ENCODE results near the gene ECEL1. TPM values are rescaled to one million over a fixed set of nuclear protein-coding genes. Genes with fewer than 3 reads are reported as not detected.

The ECEL1 gene
- total and polyA plus RNA-seq, 2 experiments from 2014 or later = 6.7 to 17.5 TPM

- Histone ChIP-seq H3K4me2 (no peak overlapping the region), H3K79me2 (replicated peaks; ENCODE audit: insufficient read depth) (no peaks in the 10 kb centered on the region), H3K27ac (ENCODE audit: low read depth) (no peak overlapping the region), H3F3A (replicated peaks; ENCODE audit: low read depth) (0 out of 2 replicates have a peak, but pooled peaks cover 5% of the 10 kb centered on the region), H2AFZ (no peak overlapping the region), H3K27me3 (ENCODE audit: insufficient read depth) (peaks cover 29% of the 10 kb centered on the region), H3K36me3 (ENCODE audit: insufficient read depth) (no peaks in the 10 kb centered on the region), H3K9me2 (ENCODE audit: insufficient read depth) (no peaks in the 10 kb centered on the region), H3K4me3 (no peak overlapping the region), H3K4me1 (ENCODE audit: insufficient read depth) (no peaks in the 10 kb centered on the region; the same call in 1 of the 2 replicates), H4K20me1 (replicated peaks; ENCODE audit: insufficient read depth) (no peaks in the 10 kb centered on the region)
- ATAC-seq (no peak), DNase-seq (ENCODE audit: low spot score) (no peak)
- Mint-ChIP-seq H3K9me3 (no peaks in the 10 kb centered on the region), H3K4me1 (peaks cover 19% of the 10 kb centered on the region), H3K27me3 (ENCODE audit: insufficient read depth, low read depth, poor library complexity) (peaks cover 25% of the 10 kb centered on the region), H3K4me3 (no peak overlapping the region), H3K36me3 (ENCODE audit: low read depth) (no peaks in the 10 kb centered on the region), H3K27ac (no peak overlapping the region)
- TF ChIP-seq, protein P1, sequence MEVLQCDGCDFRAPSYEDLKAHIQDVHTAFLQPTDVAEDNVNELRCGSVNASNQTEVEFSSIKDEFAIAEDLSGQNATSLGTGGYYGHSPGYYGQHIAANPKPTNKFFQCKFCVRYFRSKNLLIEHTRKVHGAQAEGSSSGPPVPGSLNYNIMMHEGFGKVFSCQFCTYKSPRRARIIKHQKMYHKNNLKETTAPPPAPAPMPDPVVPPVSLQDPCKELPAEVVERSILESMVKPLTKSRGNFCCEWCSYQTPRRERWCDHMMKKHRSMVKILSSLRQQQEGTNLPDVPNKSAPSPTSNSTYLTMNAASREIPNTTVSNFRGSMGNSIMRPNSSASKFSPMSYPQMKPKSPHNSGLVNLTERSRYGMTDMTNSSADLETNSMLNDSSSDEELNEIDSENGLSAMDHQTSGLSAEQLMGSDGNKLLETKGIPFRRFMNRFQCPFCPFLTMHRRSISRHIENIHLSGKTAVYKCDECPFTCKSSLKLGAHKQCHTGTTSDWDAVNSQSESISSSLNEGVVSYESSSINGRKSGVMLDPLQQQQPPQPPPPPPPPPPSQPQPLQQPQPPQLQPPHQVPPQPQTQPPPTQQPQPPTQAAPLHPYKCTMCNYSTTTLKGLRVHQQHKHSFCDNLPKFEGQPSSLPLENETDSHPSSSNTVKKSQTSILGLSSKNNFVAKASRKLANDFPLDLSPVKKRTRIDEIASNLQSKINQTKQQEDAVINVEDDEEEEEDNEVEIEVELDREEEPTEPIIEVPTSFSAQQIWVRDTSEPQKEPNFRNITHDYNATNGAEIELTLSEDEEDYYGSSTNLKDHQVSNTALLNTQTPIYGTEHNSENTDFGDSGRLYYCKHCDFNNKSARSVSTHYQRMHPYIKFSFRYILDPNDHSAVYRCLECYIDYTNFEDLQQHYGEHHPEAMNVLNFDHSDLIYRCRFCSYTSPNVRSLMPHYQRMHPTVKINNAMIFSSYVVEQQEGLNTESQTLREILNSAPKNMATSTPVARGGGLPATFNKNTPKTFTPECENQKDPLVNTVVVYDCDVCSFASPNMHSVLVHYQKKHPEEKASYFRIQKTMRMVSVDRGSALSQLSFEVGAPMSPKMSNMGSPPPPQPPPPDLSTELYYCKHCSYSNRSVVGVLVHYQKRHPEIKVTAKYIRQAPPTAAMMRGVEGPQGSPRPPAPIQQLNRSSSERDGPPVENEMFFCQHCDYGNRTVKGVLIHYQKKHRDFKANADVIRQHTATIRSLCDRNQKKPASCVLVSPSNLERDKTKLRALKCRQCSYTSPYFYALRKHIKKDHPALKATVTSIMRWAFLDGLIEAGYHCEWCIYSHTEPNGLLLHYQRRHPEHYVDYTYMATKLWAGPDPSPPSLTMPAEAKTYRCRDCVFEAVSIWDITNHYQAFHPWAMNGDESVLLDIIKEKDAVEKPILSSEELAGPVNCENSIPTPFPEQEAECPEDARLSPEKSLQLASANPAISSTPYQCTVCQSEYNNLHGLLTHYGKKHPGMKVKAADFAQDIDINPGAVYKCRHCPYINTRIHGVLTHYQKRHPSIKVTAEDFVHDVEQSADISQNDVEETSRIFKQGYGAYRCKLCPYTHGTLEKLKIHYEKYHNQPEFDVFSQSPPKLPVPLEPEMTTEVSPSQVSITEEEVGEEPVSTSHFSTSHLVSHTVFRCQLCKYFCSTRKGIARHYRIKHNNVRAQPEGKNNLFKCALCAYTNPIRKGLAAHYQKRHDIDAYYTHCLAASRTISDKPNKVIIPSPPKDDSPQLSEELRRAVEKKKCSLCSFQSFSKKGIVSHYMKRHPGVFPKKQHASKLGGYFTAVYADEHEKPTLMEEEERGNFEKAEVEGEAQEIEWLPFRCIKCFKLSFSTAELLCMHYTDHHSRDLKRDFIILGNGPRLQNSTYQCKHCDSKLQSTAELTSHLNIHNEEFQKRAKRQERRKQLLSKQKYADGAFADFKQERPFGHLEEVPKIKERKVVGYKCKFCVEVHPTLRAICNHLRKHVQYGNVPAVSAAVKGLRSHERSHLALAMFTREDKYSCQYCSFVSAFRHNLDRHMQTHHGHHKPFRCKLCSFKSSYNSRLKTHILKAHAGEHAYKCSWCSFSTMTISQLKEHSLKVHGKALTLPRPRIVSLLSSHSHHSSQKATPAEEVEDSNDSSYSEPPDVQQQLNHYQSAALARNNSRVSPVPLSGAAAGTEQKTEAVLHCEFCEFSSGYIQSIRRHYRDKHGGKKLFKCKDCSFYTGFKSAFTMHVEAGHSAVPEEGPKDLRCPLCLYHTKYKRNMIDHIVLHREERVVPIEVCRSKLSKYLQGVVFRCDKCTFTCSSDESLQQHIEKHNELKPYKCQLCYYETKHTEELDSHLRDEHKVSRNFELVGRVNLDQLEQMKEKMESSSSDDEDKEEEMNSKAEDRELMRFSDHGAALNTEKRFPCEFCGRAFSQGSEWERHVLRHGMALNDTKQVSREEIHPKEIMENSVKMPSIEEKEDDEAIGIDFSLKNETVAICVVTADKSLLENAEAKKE (CRISPR knock-in tag; IDR thresholded peaks at IDR 0.05) = no peak
- no peak for TF ChIP-seq STAT1 (IDR thresholded peaks at IDR 0.05; ENCODE audit: unreplicated experiment)
- TF ChIP-seq EZH2 (IDR thresholded peaks at IDR 0.05; ENCODE audit: low read depth, unreplicated experiment) = no peak
- TF ChIP-seq, protein P2, sequence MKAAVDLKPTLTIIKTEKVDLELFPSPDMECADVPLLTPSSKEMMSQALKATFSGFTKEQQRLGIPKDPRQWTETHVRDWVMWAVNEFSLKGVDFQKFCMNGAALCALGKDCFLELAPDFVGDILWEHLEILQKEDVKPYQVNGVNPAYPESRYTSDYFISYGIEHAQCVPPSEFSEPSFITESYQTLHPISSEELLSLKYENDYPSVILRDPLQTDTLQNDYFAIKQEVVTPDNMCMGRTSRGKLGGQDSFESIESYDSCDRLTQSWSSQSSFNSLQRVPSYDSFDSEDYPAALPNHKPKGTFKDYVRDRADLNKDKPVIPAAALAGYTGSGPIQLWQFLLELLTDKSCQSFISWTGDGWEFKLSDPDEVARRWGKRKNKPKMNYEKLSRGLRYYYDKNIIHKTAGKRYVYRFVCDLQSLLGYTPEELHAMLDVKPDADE (IDR thresholded peaks at IDR 0.05) = no peak
- TF ChIP-seq JUNB (IDR thresholded peaks at IDR 0.05; ENCODE audit: unreplicated experiment) = no peak
- TF ChIP-seq CREB1 (CRISPR knock-in tag; IDR thresholded peaks at IDR 0.05; ENCODE audit: low read depth) = no peak
- TF ChIP-seq ZNF331 (CRISPR knock-in tag; IDR thresholded peaks at IDR 0.05; ENCODE audit: low read depth) = no peak
- no peak for TF ChIP-seq CTCF (conservative IDR thresholded peaks at IDR 0.05; ENCODE audit: low read depth in 2 of 2)
- TF ChIP-seq NANOG (IDR thresholded peaks at IDR 0.05; ENCODE audit: borderline replicate concordance) = no peak
- no peak for TF ChIP-seq EZH2phosphoT487 (IDR thresholded peaks at IDR 0.05; ENCODE audit: unreplicated experiment)
- TF ChIP-seq REST (IDR thresholded peaks at IDR 0.05; ENCODE audit: unreplicated experiment) = no peak
- TF ChIP-seq ZNF114 (CRISPR knock-in tag; IDR thresholded peaks at IDR 0.05) = no peak
- TF ChIP-seq POLR2AphosphoS5 (IDR thresholded peaks at IDR 0.05; ENCODE audit: low read depth) = no peak
These were observed 31.2 kb upstream of the ECEL1 start for GRCh38 chr2:232518844-232519243.
